ENCODE results near the gene MSRB1. TPM values are rescaled to one million over a fixed set of nuclear protein-coding genes. Genes with fewer than 3 reads are reported as not detected.

MSRB1 gene
- total RNA-seq, 1 experiment from 2014 or later, result 20.3 TPM

DNA sequence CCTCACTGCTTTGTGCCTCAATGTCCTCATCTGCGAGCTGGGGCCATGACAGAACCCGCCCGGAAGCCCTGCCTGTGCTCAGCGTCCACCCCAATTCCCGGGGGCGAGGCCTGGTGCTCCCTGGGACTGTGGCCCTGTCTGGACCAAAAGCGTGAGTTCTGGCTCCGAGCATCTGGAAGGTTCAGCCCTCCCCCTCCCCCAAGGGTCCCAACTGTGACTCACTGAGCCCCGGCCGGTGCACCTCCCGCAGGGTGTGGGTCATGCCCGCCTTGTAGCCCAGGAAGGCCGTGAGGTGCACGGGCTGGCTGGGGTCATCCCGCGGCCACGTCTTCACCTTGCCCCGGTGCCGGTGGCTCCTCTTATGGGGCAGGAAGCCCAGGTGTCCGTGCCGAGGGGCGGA is 10.7 kb upstream of the MSRB1 start:
- no TSS peak for BruUV-seq (replicated peaks)
- H3K4me1 Mint-ChIP-seq (ENCODE audit: low read depth, unreplicated experiment), result no peaks in the 10 kb centered on the region
- intact Hi-C loops (cut with micrococcal nuclease; ENCODE audit: unreplicated experiment), result no loop called here

DNA sequence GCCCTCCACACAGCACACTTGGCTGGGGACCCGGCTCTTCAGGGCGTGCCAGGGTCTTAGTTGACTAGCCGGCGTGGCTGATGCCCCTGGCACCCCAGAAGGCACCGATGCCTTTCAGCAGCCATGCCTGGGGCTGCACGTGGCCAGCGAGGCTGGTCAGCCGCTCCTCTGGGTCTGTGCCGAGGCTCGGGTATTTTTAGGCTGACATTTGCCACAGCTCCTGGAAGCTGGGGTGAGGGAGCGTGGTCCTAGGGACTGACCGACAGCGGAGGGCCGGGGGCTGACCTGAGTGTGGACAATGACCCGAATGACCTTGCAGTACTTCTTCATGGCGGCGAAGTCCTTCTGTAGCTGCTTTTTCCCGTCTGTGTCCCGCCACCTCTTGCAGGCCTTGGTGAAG is 7.6 kb upstream of the MSRB1 start:
- BruUV-seq (replicated peaks), result no TSS peak
- Mint-ChIP-seq H3K9me3 (ENCODE audit: low read depth, unreplicated experiment) (no peaks in the 10 kb centered on the region), H3K27ac (ENCODE audit: unreplicated experiment) (no peak overlapping the region), H3K4me3 (ENCODE audit: low read depth, unreplicated experiment) (no peak overlapping the region), H3K36me3 (ENCODE audit: insufficient read depth, unreplicated experiment) (no peaks in the 10 kb centered on the region), H3K4me1 (ENCODE audit: low read depth, unreplicated experiment) (no peaks in the 10 kb centered on the region), H3K27me3 (ENCODE audit: unreplicated experiment) (peaks cover 12% of the 10 kb centered on the region)
- TF ChIP-seq, protein P1, sequence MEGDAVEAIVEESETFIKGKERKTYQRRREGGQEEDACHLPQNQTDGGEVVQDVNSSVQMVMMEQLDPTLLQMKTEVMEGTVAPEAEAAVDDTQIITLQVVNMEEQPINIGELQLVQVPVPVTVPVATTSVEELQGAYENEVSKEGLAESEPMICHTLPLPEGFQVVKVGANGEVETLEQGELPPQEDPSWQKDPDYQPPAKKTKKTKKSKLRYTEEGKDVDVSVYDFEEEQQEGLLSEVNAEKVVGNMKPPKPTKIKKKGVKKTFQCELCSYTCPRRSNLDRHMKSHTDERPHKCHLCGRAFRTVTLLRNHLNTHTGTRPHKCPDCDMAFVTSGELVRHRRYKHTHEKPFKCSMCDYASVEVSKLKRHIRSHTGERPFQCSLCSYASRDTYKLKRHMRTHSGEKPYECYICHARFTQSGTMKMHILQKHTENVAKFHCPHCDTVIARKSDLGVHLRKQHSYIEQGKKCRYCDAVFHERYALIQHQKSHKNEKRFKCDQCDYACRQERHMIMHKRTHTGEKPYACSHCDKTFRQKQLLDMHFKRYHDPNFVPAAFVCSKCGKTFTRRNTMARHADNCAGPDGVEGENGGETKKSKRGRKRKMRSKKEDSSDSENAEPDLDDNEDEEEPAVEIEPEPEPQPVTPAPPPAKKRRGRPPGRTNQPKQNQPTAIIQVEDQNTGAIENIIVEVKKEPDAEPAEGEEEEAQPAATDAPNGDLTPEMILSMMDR (IDR thresholded peaks at IDR 0.05; ENCODE audit: unreplicated experiment), result no peak
- CTCF ChIA-PET, result no interaction called here
- no peak for DNase-seq
- intact Hi-C loops (cut with micrococcal nuclease; ENCODE audit: unreplicated experiment), result no loop called here

More for the DNA sequence above, 10.7 kb upstream of the MSRB1 start:
- Mint-ChIP-seq H3K4me3 (ENCODE audit: low read depth, unreplicated experiment) (no peak overlapping the region), H3K27ac (ENCODE audit: unreplicated experiment) (no peak overlapping the region), H3K36me3 (ENCODE audit: insufficient read depth, unreplicated experiment) (no peaks in the 10 kb centered on the region), H3K9me3 (ENCODE audit: low read depth, unreplicated experiment) (no peaks in the 10 kb centered on the region), H3K27me3 (ENCODE audit: unreplicated experiment) (peaks cover 21% of the 10 kb centered on the region)
- no peak for DNase-seq
- CTCF ChIA-PET, result no interaction called here
- TF ChIP-seq, protein P1 (IDR thresholded peaks at IDR 0.05; ENCODE audit: unreplicated experiment), result no peak

DNA sequence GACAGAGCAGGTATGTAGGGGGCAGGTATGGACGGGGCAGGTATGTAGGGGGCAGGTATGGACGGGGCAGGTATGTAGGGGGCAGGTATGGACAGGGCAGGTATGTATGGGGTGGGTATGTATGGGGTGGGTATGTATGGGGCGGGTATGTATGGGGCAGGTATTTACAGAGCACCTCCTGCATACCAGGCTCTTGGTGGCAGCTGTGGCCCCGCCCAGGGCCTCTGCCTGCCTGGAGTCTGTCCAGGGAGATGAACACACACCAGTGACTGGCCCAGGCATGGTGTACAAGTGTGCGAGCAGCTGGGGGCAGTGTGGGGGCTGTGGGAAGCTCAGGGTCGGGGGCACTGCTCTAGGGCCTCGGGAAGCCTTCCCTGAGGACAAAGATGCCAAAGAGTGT is 7.0 kb upstream of the MSRB1 start:
- intact Hi-C loops (cut with micrococcal nuclease; ENCODE audit: unreplicated experiment), result no loop called here
- no peak overlapping the region for H3K4me3 Mint-ChIP-seq (ENCODE audit: low read depth, unreplicated experiment)

DNA sequence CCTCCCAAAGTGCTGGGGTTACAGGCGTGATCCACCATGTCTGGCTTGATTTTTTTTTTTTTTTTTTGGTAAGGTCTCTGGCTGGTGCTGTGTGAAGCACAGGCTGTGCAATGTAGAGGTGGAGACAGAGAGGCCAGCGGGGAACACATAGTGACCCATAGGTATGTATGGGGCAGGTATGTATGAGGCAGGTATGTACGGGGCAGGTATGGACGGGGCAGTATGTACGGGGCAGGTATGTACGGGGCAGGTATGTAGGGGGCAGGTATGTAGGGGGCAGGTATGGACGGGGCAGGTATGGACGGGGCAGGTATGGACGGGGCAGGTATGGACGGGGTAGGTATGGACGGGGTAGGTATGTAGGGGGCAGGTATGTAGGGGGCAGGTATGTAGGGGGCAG is 6.5 kb upstream of the MSRB1 start:
- H3K9me3 Mint-ChIP-seq (ENCODE audit: low read depth, unreplicated experiment), result no peaks in the 10 kb centered on the region
- intact Hi-C loops (cut with micrococcal nuclease; ENCODE audit: unreplicated experiment), result no loop called here
- no peak overlapping the region for H3K4me3 Mint-ChIP-seq (ENCODE audit: low read depth, unreplicated experiment)
- H3K4me1 Mint-ChIP-seq (ENCODE audit: low read depth, unreplicated experiment), result no peaks in the 10 kb centered on the region
- CTCF ChIA-PET, result interaction anchor here (0.6 to 0.7 kb wide), 2 partner anchors 63 to 909 kb away, joined by 3 to 4 read pairs; no protein-coding TSS in a partner anchor
- TF ChIP-seq, protein P1 (IDR thresholded peaks at IDR 0.05; ENCODE audit: unreplicated experiment), result no peak
- H3K36me3 Mint-ChIP-seq (ENCODE audit: insufficient read depth, unreplicated experiment), result peaks cover 1% of the 10 kb centered on the region
- H3K27me3 Mint-ChIP-seq (ENCODE audit: unreplicated experiment), result peaks cover 4% of the 10 kb centered on the region
- no peak overlapping the region for H3K27ac Mint-ChIP-seq (ENCODE audit: unreplicated experiment)
- no TSS peak for BruUV-seq (replicated peaks)
- DNase-seq, result no peak

More for the DNA sequence above, 7.0 kb upstream of the MSRB1 start:
- BruUV-seq (replicated peaks), result no TSS peak
- H3K27me3 Mint-ChIP-seq (ENCODE audit: unreplicated experiment), result peaks cover 10% of the 10 kb centered on the region
- H3K4me1 Mint-ChIP-seq (ENCODE audit: low read depth, unreplicated experiment), result no peaks in the 10 kb centered on the region
- CTCF ChIA-PET, result no interaction called here
- no peak overlapping the region for H3K27ac Mint-ChIP-seq (ENCODE audit: unreplicated experiment)
- TF ChIP-seq, protein P1 (IDR thresholded peaks at IDR 0.05; ENCODE audit: unreplicated experiment), result no peak
- no peak for DNase-seq
- H3K9me3 Mint-ChIP-seq (ENCODE audit: low read depth, unreplicated experiment), result no peaks in the 10 kb centered on the region
- no peaks in the 10 kb centered on the region for H3K36me3 Mint-ChIP-seq (ENCODE audit: insufficient read depth, unreplicated experiment)

DNA sequence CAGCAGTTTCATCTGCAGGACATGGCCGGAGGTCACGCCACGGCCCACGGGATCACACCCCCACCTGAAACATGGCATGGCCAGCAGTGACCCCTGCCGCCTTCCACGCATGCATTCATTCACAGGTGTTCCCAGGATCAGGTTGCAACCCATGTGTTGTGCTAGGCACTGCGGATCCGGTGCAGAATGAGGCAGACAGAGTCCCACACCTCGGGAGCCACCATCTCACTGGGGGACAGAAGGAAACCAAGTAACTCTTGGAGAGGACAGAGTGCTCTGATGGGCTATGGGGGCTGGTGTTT is 4.3 kb upstream of the MSRB1 start:
- CTCF ChIA-PET, result no interaction called here
- H3K27ac Mint-ChIP-seq (ENCODE audit: unreplicated experiment), result no peak overlapping the region
- H3K27me3 Mint-ChIP-seq (ENCODE audit: unreplicated experiment), result no peaks in the 10 kb centered on the region
- BruUV-seq (replicated peaks), result no TSS peak
- no peaks in the 10 kb centered on the region for H3K4me1 Mint-ChIP-seq (ENCODE audit: low read depth, unreplicated experiment)
- H3K4me3 Mint-ChIP-seq (ENCODE audit: low read depth, unreplicated experiment), result no peak overlapping the region
- intact Hi-C loops (cut with micrococcal nuclease; ENCODE audit: unreplicated experiment), result no loop called here
- no peak for DNase-seq
- peaks cover 22% of the 10 kb centered on the region for H3K36me3 Mint-ChIP-seq (ENCODE audit: insufficient read depth, unreplicated experiment)
- TF ChIP-seq, protein P1 (IDR thresholded peaks at IDR 0.05; ENCODE audit: unreplicated experiment), result no peak
- no peaks in the 10 kb centered on the region for H3K9me3 Mint-ChIP-seq (ENCODE audit: low read depth, unreplicated experiment)
